Renal pelvis (tissue), 4 donors: ENCODE measurements around the gene AGXT. TPM values are rescaled to one million over a fixed set of nuclear protein-coding genes. Genes with fewer than 3 reads are reported as not detected.

Source experiments
- DNase-seq: peaks from one replicate; pipeline ENCODE4 v3.0.0-alpha.2; 2013
- polyA plus RNA-seq, 3 donors: library from polyadenylated mRNA; unstranded; fragments of 120-200 nt; gene quantifications; one replicate each; pipeline ENCODE4 v1.2.1, GENCODE V29; 2013; ENCODE audit not compliant: insufficient read length in 3 of 3

The AGXT gene
- polyA plus RNA-seq, 3 donors: 0.11 to 0.23 (median 0.13) TPM

DNA sequence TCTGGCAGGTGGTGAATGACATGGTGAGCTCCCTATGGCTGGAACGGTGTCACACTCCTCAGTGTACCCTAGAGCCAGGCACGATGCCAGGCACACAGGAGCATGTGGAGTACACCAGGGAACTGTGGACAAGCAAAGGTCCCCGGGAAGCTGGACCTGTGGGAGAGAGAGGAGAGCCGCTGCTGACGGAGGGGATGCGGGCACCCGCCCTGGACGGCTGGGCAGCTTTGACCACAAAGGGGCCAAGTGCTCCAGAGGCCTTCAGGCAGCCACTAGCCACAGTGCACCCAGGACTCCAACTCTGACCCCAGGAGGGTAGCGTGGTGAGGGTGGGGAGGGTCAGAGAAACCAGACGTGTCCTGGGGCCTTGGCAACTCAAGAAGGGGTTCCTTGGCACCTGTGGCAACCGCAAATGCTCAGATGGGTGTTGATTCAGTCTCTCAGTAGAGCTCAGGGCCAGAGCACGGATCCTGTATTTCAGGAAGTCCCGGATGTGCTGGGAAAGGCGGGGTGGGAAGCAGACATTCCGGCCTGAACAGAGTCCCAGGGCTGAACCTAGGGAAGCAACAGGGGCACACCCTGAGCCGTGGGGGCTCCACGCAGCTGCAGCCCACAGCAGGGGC lies 29.6 kb downstream of the AGXT start:
- no peak for DNase-seq

DNA sequence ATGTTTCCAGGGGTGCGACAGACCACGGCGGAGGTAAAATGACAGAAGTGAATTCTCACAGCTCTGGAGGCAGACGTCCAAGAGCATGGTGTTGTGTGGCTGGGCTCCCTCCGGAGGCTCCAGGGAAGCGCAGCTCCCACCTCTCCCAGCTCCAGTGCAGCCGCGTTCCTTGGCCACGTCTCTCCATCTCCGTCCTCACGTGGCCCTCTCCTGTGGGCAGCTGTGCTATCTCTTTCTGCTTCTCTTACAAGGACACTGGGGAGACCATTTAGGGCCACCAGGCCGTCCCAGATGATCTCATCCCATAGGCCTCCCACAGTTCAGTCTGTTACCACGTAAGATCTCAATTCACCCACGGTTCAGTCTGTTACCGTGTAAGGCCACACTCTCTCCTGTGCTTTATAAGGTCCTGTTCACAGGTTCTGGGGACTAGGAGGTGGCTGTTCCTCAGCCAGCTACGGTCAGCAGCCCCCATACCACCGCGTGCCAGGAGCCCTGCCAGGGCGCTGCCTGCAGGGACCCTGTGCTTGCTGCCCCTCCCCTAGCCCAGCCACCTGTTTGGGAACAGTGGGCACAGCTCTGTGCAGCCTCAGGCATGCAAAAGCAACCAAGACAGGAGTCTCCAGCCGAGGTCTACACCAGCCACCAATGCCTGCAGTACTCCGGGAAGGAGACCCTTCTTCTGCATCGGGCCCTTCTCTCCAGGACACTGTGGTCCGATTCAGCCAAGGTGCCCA lies 30.3 kb downstream of the AGXT start:
- no peak for DNase-seq

- DNase-seq: no peak
Measured at GRCh38 chr2:240899468-240899865, 30.8 kb downstream of the AGXT start.

- DNase-seq: no peak
Measured at GRCh38 chr2:240900141-240900860, 31.7 kb downstream of the AGXT start.

DNA sequence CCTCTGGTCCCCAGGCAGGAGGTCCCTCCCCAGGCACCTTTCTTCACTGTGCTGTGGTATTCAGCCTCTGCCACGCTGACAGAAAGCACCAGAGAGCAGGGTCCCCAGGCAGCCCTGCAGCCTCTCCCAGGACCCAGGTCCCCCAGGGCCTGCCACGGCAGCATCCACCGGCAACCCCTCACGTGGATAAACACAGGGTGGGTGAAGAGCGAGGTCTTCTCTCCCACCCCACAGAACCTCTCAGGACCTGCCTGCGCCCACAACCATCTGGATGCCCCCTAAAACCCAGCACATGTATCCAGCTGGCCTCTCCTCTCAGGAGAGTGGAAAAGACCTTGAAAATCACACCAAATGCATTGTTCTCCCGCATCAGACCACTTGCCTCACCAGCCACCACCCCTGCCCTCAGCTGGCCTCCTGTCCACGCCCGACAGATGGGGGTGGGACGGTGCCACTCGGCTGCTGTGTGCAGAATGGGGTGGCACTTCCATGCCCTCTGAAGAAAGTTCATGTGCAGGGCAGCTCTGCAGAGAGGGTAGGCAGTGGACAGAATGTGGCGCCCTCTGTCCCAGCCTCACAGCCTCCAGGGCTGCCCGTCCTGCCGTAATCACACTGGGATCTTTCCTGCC lies 33.5 kb downstream of the AGXT start:
- no peak for DNase-seq

GRCh38 chr2:240902615-240903041 lies 34.0 kb downstream of the AGXT start:
- no peak for DNase-seq

DNA sequence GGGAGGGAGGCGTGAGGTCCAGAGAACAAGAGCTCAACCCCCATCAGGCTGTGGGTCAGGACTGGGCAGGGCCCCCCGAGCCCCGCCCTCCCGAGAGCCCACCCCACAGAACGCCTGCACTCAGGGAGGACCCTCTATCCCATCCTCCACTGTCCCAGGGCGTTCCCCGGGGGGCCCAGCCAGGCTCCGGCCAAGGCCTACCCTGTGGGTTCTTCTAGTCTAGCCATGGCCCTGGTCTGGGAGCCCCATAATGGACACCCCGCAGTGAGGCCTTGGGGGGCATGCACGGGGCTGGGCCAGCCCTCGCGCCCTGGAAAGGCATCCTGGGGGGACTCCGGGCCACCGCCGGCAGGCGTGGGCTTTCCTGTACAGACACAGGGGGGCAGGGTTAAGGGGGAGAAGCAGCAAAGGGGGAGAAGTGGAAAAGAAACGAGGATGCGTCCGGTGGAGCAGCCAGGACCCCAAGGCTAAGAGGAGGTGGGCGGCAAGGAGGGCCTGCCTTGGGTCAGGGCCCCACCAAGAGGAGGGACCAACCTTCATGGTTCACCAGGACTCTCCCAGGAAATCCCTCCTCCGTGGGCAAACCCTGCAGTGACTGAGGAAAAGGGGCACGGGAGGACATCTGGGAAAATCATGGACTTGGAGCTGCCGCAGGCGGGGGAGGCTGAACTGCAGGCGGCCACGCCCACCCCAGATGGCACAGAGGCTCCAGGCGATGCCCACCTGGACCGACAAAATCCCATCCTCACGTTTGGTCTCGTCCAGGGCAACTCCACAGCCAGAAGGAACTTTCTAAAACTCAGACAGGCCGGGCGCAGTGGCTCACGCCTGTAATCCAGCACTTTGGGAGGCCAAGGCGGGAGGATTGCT lies 34.8 kb downstream of the AGXT start:
- DNase-seq: no peak

- no peak for DNase-seq
Measured at GRCh38 chr2:240904216-240905175, 35.9 kb downstream of the AGXT start.

GRCh38 chr2:240905176-240905781 lies 36.7 kb downstream of the AGXT start:
- DNase-seq: no peak

- DNase-seq: peak; percentile 63
Measured at GRCh38 chr2:240906141-240906910, 37.7 kb downstream of the AGXT start, which contains the start of gene CROCC2. Gene CROCC2, plus strand, starts transcription at chr2:240906336. Its CDS starts 178 bp downstream, at chr2:240906514.

DNA sequence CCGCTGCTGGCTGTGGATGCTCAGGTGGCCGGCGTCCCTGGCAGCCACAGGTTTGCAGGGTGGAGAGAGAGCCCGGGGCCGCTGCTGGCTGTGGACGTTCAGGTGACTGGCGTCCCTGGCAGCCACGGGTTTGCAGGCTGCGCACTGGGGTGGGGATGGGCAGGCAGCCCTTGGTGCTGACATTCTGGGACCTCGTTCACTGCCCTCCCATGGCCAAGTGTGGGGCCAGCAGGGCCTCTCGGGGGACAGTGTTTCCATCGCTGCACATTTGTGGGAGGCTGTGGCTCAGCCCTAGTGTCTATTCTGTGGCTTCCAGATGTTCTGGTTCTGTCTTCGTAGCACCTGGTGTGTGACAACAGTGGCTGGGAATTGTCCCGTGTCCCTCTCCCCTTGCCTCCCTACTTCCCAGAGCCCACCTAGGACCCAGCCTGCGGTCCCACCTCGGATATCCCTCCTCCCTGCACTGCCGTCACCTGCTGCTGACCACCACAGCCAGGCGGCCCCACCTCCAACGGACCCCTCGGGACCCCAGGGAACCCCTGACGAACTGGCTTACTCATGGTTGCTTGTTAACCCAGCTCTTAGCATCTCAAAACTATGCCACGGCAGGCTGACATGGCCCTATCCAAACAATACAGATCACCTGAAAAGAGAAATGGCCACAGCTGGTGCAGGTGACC lies 38.4 kb downstream of the AGXT start:
- DNase-seq: no peak

- DNase-seq: no peak
Measured at GRCh38 chr2:240909216-240909974, 40.8 kb downstream of the AGXT start.

GRCh38 chr2:240911641-240912265 lies 43.1 kb downstream of the AGXT start:
- no peak for DNase-seq

DNA sequence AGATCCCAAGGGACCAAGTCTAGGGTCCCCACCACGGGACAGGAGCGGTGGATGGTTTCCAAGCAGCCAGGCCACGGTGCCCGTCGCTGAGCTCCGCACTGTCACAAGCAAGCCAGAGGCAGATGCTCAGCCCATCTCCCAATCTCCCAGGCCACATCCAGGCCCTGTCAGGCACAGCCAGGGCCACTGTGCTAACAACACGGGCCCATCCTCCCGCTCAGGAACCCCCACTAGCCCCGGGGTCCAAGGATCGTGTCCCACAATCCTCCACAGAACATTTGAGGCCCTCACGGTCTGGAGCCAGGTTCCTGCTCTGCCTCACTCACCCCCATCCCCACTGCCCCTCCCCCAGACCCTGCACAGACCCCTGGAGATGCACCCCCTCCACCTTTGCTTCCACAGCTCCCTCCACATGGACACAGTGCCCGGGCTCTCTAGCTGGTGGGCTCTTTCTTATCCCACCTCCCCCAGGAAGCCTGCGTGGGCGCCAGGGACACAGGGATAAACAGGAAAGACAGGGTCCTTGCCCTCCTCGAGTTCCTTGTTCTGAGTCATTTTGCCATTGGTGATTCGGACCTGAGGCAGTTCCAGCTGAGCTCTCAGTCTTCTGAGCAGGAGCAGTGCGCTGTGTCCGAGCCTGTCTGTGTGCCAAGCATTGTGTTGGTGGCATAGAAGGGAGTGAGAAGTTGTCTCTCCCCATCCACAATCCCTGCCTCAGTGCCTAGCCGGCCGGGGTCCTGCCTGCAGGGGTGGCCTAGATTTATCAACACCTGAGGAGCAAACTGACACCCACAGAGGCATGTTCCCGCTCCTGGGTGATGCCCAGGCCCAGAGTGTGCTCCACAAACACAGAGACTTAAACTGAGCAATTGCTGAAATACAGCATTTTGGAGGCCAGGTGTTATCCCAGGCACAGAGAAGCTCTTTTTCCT lies 44.5 kb downstream of the AGXT start:
- no peak for DNase-seq

DNA sequence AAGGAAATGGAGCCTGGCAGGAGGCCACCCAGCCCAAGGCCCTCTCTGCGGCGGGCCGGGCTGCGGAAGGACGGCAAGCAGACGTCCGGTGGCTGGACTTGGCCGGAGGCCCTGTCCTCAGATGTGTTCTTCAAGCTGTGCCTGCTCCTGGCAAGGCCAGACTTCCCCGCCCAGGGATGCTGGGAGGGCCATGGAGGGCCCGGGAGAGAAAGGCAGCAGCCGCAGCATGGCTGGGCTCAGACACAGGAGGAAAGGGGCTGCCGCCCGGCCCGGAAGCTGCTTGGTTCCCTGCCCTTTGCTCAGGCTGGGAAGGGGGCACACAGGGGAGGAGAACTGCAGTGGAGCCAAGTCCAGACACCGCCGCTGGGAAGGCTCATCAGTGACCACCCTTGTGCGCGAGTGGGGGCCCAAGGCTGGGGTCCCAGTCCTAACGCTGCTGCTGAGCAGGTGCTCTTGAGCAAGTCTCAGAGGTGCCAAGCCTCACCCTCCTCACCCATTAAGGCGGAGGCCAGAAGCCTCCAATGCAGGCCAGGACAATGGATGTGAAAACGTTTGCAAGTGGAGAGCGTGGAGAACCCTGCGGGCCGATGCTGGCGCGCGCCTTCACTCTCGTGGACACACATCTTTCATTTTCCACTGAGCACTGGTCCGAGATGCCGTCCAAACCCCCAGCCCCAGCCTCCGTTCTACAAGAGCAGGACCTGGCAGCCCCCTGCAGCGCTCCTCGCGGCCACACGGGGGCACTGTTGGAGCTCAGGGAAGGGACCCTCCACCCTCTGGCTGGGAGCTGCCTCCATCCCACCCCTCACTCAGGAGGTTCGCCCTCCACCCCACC lies 45.4 kb downstream of the AGXT start:
- DNase-seq: no peak
